ENCODE results near the gene ANTKMT. TPM values are rescaled to one million over a fixed set of nuclear protein-coding genes. Genes with fewer than 3 reads are reported as not detected.

Gene ANTKMT
- total and polyA plus RNA-seq, 2 of the 4 experiments (the other 2 are of a cell fraction) = 7.3 to 16.2 TPM

DNA sequence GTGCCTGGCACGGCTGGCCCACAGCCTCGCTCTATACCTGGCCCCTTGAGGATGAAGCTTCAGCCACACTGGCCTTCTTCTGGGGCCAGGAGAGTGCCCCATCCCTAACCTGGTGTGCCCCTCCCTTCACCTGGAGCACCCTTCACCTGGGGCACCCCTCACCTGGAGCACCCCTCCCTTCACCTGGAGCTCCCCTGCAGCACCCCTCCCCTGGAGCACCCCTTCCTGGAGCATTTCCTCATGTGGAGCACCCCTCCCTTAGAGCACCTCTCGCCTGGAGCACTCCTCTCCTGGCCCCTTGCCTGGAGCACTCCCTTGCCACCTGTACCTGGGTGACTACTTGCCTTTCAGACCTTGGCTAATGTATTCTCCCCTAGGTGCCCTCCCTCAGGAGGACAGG lies 12.9 kb upstream of the ANTKMT start:
- intact Hi-C loops (cut with micrococcal nuclease) = no loop called here
- Histone ChIP-seq H2BK120ac (ENCODE audit: low read depth, low read length) (no peak overlapping the region), H3K36me3 (ENCODE audit: control insufficient read depth, insufficient read depth, low read length) (no peaks in the 10 kb centered on the region), H3K56ac (ENCODE audit: extremely low read depth, insufficient read depth, low read length) (no peak overlapping the region), H3K4me2 (ENCODE audit: low read depth, low read length) (no peak overlapping the region), H3K9ac (ENCODE audit: low read depth, low read length) (no peak overlapping the region), H3K4me3 (ENCODE audit: insufficient read depth, low read depth, low read length) (no peak overlapping the region), H4K20me1 (ENCODE audit: insufficient read depth, low read length) (peaks cover 14% of the 10 kb centered on the region; the same call in 1 of the 2 replicates), H4K5ac (ENCODE audit: low read depth, low read length) (no peak overlapping the region), H3K18ac (ENCODE audit: low read depth, low read length) (no peak overlapping the region), H2BK15ac (ENCODE audit: low read depth, low read length) (no peak overlapping the region), H3K4ac (ENCODE audit: low read depth, low read length) (no peak overlapping the region), H3K27me3 (ENCODE audit: control insufficient read depth, insufficient read depth, low read length) (peaks cover 43% of the 10 kb centered on the region), H3K27ac (ENCODE audit: insufficient read depth, low read length) (no peak overlapping the region), H3K9me1 (ENCODE audit: insufficient read depth, low read length) (no peaks in the 10 kb centered on the region), H3K4me1 (ENCODE audit: control insufficient read depth, insufficient read depth, low read length) (peaks cover 5% of the 10 kb centered on the region; the same call in 1 of the 2 replicates), H2AFZ (replicated peaks; ENCODE audit: low read length, poor library complexity) (no peak overlapping the region), H4K91ac (ENCODE audit: insufficient read depth, low read depth, low read length) (no peak overlapping the region), H2AK5ac (ENCODE audit: low read depth, low read length) (no peak overlapping the region), H3K23ac (ENCODE audit: low read depth, low read length) (no peak overlapping the region), H3K14ac (replicated peaks; ENCODE audit: low read depth, low read length) (no peak overlapping the region), H4K8ac (ENCODE audit: low read depth in 2 of 2, low read length in 2 of 2) (no peak overlapping the region), H3K9me3 (ENCODE audit: control insufficient read depth, insufficient read depth, low read length) (no peaks in the 10 kb centered on the region), H3K79me1 (ENCODE audit: low read depth in 1 of 2, low read length in 2 of 2) (no peaks in the 10 kb centered on the region), H2AK9ac (replicated peaks; ENCODE audit: low read depth, low read length, poor library complexity) (no peak overlapping the region), H2BK5ac (ENCODE audit: low read depth, low read length, poor library complexity, severe bottlenecking) (no peak overlapping the region), H2BK20ac (ENCODE audit: low read depth, low read length) (no peak overlapping the region)
- no peak for TF ChIP-seq POLR2A (IDR thresholded peaks at IDR 0.05; ENCODE audit: low read depth, low read length)
- no peak for TF ChIP-seq MAFK (IDR thresholded peaks at IDR 0.05; ENCODE audit: low read depth, low read length)
- no peak for TF ChIP-seq NFE2L2 (IDR thresholded peaks at IDR 0.05; ENCODE audit: low read depth, low read length)
- no peak for TF ChIP-seq RAD21 (IDR thresholded peaks at IDR 0.05; ENCODE audit: low read length)
- no peak for TF ChIP-seq FOS (IDR thresholded peaks at IDR 0.05; ENCODE audit: low read depth, low read length)
- no peak for TF ChIP-seq RFX5 (IDR thresholded peaks at IDR 0.05; ENCODE audit: low read depth, low read length)
- no peak for TF ChIP-seq ELK1 (IDR thresholded peaks at IDR 0.05; ENCODE audit: borderline replicate concordance, low read depth, low read length)
- no peak for TF ChIP-seq MAZ (IDR thresholded peaks at IDR 0.05; ENCODE audit: borderline replicate concordance, low read depth, low read length)
- TF ChIP-seq CEBPB (IDR thresholded peaks at IDR 0.05; ENCODE audit: low read depth, low read length) = no peak
- no peak for TF ChIP-seq RCOR1 (IDR thresholded peaks at IDR 0.05; ENCODE audit: insufficient replicate concordance, low read length)
- no peak for TF ChIP-seq CHD1 (IDR thresholded peaks at IDR 0.05; ENCODE audit: low read depth, low read length)
- TF ChIP-seq MXI1 (IDR thresholded peaks at IDR 0.05; ENCODE audit: borderline replicate concordance, low read depth, low read length) = no peak
- TF ChIP-seq SMC3 (IDR thresholded peaks at IDR 0.05; ENCODE audit: low read depth, low read length) = no peak
- no peak for TF ChIP-seq USF2 (IDR thresholded peaks at IDR 0.05; ENCODE audit: low read depth, low read length)
- TF ChIP-seq, protein P1, sequence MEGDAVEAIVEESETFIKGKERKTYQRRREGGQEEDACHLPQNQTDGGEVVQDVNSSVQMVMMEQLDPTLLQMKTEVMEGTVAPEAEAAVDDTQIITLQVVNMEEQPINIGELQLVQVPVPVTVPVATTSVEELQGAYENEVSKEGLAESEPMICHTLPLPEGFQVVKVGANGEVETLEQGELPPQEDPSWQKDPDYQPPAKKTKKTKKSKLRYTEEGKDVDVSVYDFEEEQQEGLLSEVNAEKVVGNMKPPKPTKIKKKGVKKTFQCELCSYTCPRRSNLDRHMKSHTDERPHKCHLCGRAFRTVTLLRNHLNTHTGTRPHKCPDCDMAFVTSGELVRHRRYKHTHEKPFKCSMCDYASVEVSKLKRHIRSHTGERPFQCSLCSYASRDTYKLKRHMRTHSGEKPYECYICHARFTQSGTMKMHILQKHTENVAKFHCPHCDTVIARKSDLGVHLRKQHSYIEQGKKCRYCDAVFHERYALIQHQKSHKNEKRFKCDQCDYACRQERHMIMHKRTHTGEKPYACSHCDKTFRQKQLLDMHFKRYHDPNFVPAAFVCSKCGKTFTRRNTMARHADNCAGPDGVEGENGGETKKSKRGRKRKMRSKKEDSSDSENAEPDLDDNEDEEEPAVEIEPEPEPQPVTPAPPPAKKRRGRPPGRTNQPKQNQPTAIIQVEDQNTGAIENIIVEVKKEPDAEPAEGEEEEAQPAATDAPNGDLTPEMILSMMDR (conservative IDR thresholded peaks at IDR 0.05; ENCODE audit: low read depth, low read length) = no peak
- TF ChIP-seq BHLHE40 (IDR thresholded peaks at IDR 0.05; ENCODE audit: low read depth, low read length) = no peak
- no TSS peak for BruUV-seq (replicated peaks)
- ATAC-seq (ENCODE audit: low read depth) = no peak
- WGBS, 2 experiments (ENCODE audit: extremely low coverage in 2 of 2, insufficient read length in 1 of 2) = 70% methylated on average over 2 of the region's 3 CpGs; no CpG with 5 or more reads in 1 of the 2 experiments
- dilution Hi-C loops (cut with HindIII; ENCODE audit: low sequenced_read_pairs, unreplicated experiment) = no loop called here
- in situ Hi-C loops (cut with MboI; ENCODE audit: low sequenced_read_pairs) = loop anchor here (25.0 kb wide), 1 partner anchor 354 kb away; the partner anchor contains the start of gene SSTR5
- POLR2A ChIA-PET (ENCODE audit: unreplicated experiment) = no interaction called here
- DNase-seq = no peak
- CTCF ChIA-PET = no interaction called here

Measured in IMR-90 (cell line).